ENCODE data around the gene CAMKK1. TPM values are rescaled to one million over a fixed set of nuclear protein-coding genes. Genes with fewer than 3 reads are reported as not detected.
A peak's percentile ranks its signal among the peaks of the same experiment; 100 is the strongest.

CAMKK1 gene
- polyA plus RNA-seq, 2 of the 4 experiments (the other 2 are of a cell fraction): 6.9 to 14.8 TPM

- no peak for TF ChIP-seq CTCF (IDR thresholded peaks at IDR 0.05)
- no peak for TF ChIP-seq ESRRA (IDR thresholded peaks at IDR 0.05; ENCODE audit: borderline replicate concordance, low read length)
- TF ChIP-seq HDAC2 (IDR thresholded peaks at IDR 0.05): no peak
- TF ChIP-seq HOXA7 (CRISPR knock-in tag; IDR thresholded peaks at IDR 0.05): no peak
- TF ChIP-seq CHD2 (IDR thresholded peaks at IDR 0.05; ENCODE audit: low read length, partially characterized antibody): no peak
- no peak for TF ChIP-seq RAD21 (conservative IDR thresholded peaks at IDR 0.05 in 1 of 2, IDR thresholded peaks at IDR 0.05 in 1 of 2)
- no peak for TF ChIP-seq ATOH8 (CRISPR knock-in tag; IDR thresholded peaks at IDR 0.05; ENCODE audit: low read depth)
- no peak for TF ChIP-seq CHD4 (IDR thresholded peaks at IDR 0.05; ENCODE audit: borderline replicate concordance)
- peak; percentile 74; the same call in 1 of the 2 replicates for TF ChIP-seq MYC (IDR thresholded peaks at IDR 0.05; ENCODE audit: borderline replicate concordance, low read length)
- no peak for TF ChIP-seq REST (IDR thresholded peaks at IDR 0.05)
- 0 out of 2 replicates have a peak, but pooled peaks have one; percentile 38 for TF ChIP-seq GATA3 (IDR thresholded peaks at IDR 0.05; ENCODE audit: borderline replicate concordance)
- 0 out of 3 replicates have a peak, but pooled peaks have one; percentile 4 for TF ChIP-seq SMC3 (IDR thresholded peaks at IDR 0.05)
- TF ChIP-seq MAX (IDR thresholded peaks at IDR 0.05): peak; percentile 99
- no peak for TF ChIP-seq CBX8 (IDR thresholded peaks at IDR 0.05)
- TF ChIP-seq E2F6 (IDR thresholded peaks at IDR 0.05; ENCODE audit: borderline replicate concordance, low read depth): peak; percentile 68; the same call in 1 of the 2 replicates
- TF ChIP-seq BHLHE40 (IDR thresholded peaks at IDR 0.05; ENCODE audit: low read depth, low read length): peak; percentile 59
- no peak for TF ChIP-seq RFX5 (IDR thresholded peaks at IDR 0.05)
- TF ChIP-seq TP53 (CRISPR knock-in tag; IDR thresholded peaks at IDR 0.05): no peak
- no peak for TF ChIP-seq ZC3H11A (IDR thresholded peaks at IDR 0.05)
- no peak for TF ChIP-seq SREBF2 (IDR thresholded peaks at IDR 0.05)
- TF ChIP-seq MAFK (IDR thresholded peaks at IDR 0.05; ENCODE audit: partially characterized antibody): no peak
- no peak for TF ChIP-seq KDM1A (IDR thresholded peaks at IDR 0.05; ENCODE audit: low read depth)
- TF ChIP-seq POLR2AphosphoS2 (conservative IDR thresholded peaks at IDR 0.05; ENCODE audit: low read length): no peak
- TF ChIP-seq ZSCAN20 (CRISPR knock-in tag; IDR thresholded peaks at IDR 0.05): no peak
Measured at GRCh38 chr17:3892095-3892998, 506 bp downstream of the CAMKK1 start (continued).
